SK-N-SH treated with all-trans-retinoic acid at 6 μM for 48 hours (cell line): ENCODE results near the gene HADHB.

Experiments used
- ZNF565 ChIP-seq: fragments of 450-650 bp; formaldehyde crosslinking; conservative IDR thresholded peaks from 2 replicates; pipeline ENCODE4 v1.5.0; 2020; ENCODE audit warnings: low read depth, mild to moderate bottlenecking, moderate library complexity
- TF ChIP-seq, protein P1 (sequence below): fragments of 250-450 bp; sonication (Bioruptor Pico); IDR thresholded peaks from 2 replicates; pipeline ENCODE4 v1.5.1; 2020; ENCODE audit warnings: low read depth, mild to moderate bottlenecking, moderate library complexity

DNA sequence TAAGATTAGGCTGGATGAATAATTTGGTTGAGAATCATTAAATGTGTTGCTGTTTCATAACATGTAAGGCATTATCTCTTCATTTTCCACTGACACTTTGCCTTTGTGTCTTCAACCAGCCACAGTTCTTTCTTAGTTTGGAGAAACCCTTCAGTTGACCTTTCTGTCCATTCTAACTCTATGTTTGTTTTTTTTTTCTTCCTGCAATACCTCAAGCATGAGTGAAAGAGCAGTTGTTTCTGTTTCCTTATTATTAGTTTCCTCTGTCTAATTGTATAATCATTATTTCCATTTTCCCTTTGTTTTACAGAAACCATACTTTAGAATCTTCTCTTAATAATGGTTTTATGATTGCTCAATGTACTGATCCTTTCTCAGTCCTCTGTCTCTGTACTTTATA lies 25.6 kb downstream of the HADHB start:
- no peak for TF ChIP-seq ZNF565 (CRISPR knock-in tag)
- TF ChIP-seq, protein P1, sequence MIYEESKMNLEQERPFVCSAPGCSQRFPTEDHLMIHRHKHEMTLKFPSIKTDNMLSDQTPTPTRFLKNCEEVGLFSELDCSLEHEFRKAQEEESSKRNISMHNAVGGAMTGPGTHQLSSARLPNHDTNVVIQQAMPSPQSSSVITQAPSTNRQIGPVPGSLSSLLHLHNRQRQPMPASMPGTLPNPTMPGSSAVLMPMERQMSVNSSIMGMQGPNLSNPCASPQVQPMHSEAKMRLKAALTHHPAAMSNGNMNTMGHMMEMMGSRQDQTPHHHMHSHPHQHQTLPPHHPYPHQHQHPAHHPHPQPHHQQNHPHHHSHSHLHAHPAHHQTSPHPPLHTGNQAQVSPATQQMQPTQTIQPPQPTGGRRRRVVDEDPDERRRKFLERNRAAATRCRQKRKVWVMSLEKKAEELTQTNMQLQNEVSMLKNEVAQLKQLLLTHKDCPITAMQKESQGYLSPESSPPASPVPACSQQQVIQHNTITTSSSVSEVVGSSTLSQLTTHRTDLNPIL (CRISPR knock-in tag): no peak
